ENCODE measurements around the gene STX17.
"Not testable (repeated sequence)": the region's sequence is repeated elsewhere in the genome, so short reads cannot be mapped to it uniquely, and the experiment has no call there.

The STX17 gene

DNA sequence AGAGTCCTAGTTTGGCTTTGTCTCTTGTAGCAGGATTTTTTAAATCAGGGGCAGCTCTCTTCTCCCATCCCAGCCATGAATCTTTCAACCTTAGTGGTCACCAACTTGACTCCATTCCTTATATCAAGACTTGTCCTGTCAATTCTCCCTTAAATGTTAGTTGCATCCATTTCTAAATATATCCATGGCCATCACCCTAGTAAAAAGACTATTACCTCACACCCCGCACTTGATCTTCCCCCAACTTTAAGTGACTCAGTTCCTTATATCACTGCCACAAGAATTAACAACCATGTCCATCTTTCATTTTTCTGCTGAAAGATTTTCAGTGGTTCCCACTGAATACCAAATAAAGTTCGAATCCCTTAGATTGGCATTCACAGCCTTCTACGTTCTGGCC, 67.0 kb downstream of the STX17 start:
- DNase-seq: no peak

DNA sequence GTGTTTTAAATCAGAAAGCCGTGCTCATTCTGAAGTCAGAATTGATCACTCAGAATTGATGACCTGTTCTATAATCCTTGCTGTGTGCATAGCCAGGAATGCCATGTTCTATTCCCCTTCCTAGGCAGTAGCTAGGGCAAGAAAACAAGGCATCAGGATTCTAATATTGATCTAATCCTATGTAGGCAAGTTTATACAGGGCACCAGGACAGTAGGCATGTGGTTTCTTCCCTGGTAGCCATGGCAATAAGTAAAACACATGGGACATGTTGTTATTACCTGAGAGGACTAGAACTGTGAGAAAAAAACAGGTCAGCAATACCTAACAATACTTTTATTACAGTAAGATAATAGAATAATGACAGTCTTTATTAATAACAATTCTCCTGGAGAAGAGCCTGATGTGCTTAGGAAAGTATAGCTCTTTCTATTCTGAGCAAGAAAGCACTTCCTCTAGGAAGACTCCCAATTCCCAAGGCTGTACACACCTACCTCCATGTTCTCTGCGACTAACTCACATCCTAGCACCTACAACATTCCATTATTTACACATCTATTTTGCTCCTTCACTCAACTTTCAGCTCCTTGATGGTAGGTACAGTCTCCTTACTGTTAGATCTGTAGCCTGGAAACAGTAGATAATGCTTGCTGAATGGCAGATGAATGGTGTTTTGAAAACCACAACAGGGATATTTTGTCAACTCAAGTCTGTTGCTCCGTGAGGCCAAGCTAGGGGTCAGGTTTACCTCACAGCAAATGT, 70.8 kb downstream of the STX17 start:
- no peak for DNase-seq

DNA sequence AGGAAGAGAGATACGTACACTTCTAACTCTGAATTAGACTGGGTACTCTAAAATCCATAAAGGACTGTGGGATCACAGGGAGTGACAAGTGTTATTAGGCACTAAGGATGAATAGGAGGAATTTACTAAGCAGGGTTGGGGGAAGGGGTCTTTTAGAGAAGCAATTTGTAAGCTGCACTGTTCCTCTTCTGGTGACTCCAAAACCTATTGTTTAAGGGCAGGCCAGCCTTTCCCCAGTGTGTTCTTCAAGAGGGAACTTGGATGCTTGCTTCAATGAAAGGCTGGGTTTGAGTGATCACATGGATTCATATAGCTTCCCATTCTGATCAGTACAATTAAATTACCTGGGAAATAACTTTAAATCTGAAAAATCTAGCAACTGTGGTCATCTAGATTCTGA, 71.8 kb downstream of the STX17 start:
- DNase-seq: no peak

GRCh38 chr9:99980598-99980997, 74.1 kb downstream of the STX17 start:
- no peak for DNase-seq

DNA sequence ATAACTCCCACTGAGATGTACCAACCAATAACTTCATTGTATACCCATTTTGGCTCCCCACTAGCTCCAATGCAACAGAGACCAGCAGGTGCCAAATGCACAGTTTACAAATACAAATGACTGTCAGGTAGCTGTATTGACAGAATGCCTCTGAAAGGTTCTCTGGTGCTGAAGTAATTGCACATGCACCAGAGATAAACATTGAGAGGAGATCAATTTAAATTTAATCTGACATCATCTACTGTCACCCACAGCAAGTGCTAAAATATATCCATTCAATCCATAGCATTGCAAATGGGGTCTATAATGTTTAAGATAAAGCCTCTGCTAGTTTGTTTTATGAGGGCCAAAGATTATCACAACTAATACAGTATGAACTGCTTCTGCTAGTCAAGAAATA, 80.2 kb downstream of the STX17 start:
- no peak for DNase-seq

DNA sequence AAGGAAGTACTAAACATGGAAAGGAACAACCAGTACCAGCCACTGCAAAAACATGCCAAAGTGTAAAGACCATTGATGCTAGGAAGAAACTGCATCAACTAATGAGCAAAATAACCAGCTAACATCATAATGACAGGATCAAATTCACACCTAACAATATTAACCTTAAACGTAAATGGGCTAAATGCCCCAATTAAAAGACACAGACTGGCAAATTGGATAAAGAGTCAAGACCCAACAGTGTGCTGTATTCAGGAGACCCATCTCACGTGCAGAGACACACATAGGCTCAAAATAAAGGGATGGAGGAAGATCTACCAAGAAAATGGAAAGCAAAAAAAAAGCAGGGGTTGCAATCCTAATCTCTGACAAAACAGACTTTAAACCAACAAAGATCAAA, 84.1 kb downstream of the STX17 start:
- DNase-seq: not testable (repeated sequence)

DNA sequence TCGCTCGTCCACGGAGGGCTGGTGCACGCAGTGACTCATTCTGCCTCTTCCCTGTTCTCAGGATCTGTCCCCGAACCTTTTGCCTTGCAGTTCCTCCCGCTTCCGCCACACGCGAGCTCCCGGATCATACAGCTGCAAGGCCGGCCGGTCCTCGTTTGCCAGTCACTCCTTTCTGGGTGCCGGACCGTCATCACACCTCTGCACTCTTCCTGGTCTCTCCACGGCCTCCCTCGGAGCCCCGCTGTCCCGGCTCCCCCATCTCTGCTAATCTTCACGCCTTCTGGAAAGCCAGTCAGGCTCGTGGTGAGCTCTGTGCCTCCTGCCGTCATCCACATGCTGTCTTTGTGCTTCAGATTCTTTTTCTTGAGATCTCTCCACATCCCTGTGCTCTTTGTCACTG, 91.8 kb downstream of the STX17 start:
- DNase-seq: no peak

DNA sequence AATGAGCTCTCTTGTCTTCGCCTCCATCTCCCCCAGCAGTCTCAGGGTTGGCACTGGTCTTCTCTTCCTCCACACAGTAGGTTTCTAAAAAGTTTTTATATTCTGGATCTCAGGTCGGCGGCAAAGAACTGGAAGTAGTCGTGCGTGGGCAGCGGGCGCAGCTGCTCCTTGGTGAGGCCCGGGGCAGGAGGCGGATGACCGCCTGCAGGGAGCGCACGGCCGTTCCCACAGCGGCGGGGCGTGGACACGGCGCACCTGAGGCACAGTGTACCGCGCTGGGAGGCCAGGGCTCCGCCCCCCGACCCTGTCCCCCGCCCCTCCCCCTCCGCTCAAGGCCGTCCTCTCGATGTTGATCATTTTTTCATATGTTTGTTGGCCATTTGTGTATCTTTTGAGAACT, 92.4 kb downstream of the STX17 start:
- no peak for DNase-seq

DNA sequence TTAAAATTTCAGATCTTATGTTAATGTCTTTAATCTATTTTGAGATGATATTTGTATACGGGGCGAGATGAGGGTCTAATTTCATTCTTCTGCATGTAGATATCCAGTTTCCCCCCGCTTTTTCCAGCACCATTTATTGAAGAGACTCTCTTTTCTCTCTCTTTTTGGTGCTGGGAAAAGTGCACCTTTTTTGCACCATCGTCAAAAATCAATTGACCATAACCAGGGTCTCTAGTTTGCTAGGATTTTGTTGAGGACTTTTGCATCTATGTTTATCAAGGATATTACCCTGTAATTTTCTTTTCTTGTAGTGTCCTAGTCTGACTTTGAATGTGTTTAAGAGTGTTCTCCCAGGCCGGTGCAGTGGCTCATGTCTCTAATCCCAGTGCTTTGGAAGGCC, 93.3 kb downstream of the STX17 start:
- no peak for DNase-seq

- peak; percentile 20 for DNase-seq
These were observed 104.7 kb downstream of the STX17 start for GRCh38 chr9:100011062-100011681.

GRCh38 chr9:100012279-100012678, 105.8 kb downstream of the STX17 start:
- DNase-seq: no peak

DNA sequence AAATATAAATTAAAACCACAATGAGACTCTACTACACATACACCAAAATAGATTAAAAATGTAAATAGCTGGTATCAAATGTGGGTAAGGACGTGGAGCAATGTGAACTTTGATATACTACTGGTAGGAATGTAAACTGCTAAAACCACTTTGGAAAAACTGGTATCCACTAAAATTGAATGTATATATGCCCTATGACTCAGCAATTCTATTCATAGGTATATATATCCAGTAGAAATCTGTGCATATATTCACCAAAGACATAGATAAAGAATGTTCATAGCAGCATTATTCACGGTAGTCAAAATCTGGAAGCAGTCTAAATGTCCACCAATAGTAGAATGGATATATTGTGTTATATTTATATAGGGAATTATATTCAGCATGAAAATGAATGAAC, 107.1 kb downstream of the STX17 start:
- DNase-seq: no peak

DNA sequence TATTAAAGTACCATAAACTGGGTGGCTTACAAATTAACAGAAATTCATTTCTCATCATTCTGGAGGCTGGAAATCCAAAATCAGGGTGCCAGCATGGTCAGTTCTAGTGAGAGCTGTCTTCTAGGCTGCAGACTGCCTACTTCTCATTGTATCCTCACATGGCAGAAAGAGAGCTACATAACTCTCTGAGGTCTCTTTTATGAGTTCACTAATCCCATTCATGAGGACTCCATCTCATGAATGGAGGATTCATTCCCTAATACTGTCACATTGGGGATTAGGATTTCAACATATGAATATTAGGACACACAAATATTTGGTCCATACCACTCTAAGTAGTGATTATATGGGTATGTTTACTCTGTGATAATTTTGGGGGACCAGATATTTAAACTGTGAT, 108.4 kb downstream of the STX17 start:
- no peak for DNase-seq

DNA sequence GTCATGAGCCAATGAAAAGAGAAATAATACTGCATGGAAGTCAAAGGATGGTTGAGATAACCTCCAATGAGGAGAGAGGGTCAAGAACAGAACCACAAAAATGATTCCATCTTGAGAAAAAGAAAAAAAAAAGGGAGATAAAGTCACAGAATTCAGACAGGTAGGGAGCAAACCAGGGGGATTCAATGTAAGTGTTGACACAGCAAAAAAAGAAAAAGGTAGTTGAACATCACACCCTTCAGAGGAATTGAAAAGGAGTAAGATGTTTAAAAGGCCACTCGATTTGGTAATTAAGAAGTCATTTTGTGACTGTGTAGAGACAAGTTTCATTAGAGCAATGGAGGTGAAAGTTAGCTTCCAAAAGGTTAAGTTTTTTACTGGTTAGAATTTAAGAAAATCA, 113.1 kb downstream of the STX17 start:
- DNase-seq: no peak
